HepG2 (cell line): ENCODE measurements around the gene NCOA4. TPM values are rescaled to one million over a fixed set of nuclear protein-coding genes. Genes with fewer than 3 reads are reported as not detected.

Source experiments
- FOXO1 ChIP-seq: sonication (generic); formaldehyde crosslinking; IDR thresholded peaks from 2 replicates; pipeline ENCODE4 v1.4.0; 2020; ENCODE audit warnings: missing genetic modification reagents
- HBP1 ChIP-seq: IDR thresholded peaks from 2 replicates; pipeline ENCODE4 v1.6.1; 2016; ENCODE audit warnings: low read depth, control low read depth
- HNF1A ChIP-seq, 2 experiments: sonication (generic) in 1 of 2; formaldehyde crosslinking in 1 of 2; IDR thresholded peaks; 2 replicates each; pipeline versions ENCODE4 v1.4.0 to v1.6.1; 2016 to 2020; ENCODE audit warnings: borderline replicate concordance in 1 of 2, low read depth in 1 of 2, mild to moderate bottlenecking in 1 of 2, missing genetic modification reagents in 1 of 2
- IKZF5 ChIP-seq: IDR thresholded peaks from 2 replicates; pipeline ENCODE4 v1.6.1; 2018; ENCODE audit warnings: missing genetic modification reagents, mild to moderate bottlenecking, missing compliant biosample characterization
- NR3C1 ChIP-seq: sonication (generic); formaldehyde crosslinking; IDR thresholded peaks from 2 replicates; pipeline ENCODE4 v1.4.0; 2020; ENCODE audit warnings: missing genetic modification reagents
- SALL1 ChIP-seq: sonication (generic); formaldehyde crosslinking; IDR thresholded peaks from 2 replicates; pipeline ENCODE4 v1.8.0; 2022; ENCODE audit warnings: mild to moderate bottlenecking, missing genetic modification reagents
- SRF ChIP-seq: IDR thresholded peaks from 2 replicates; pipeline ENCODE4 v1.6.1; 2011; ENCODE audit warnings: mild to moderate bottlenecking, low read depth, low read length, moderate library complexity
- TEAD3 ChIP-seq: optimal IDR thresholded peaks from 2 replicates; pipeline ENCODE3; 2016; ENCODE audit warnings: borderline replicate concordance
- TFDP2 ChIP-seq: sonication (generic); formaldehyde crosslinking; IDR thresholded peaks from 2 replicates; pipeline ENCODE4 v1.4.0; 2020; ENCODE audit warnings: missing genetic modification reagents
- THAP8 ChIP-seq: sonication (generic); formaldehyde crosslinking; IDR thresholded peaks from 2 replicates; pipeline ENCODE4 v1.5.1; 2020; ENCODE audit warnings: missing genetic modification reagents, mild to moderate bottlenecking, borderline replicate concordance
- THAP9 ChIP-seq: sonication (generic); formaldehyde crosslinking; IDR thresholded peaks from 2 replicates; pipeline ENCODE4; 2020; ENCODE audit warnings: missing genetic modification reagents, mild to moderate bottlenecking, borderline replicate concordance
- THRA ChIP-seq: sonication (generic); formaldehyde crosslinking; IDR thresholded peaks from 2 replicates; pipeline ENCODE4 v1.4.0; 2020; ENCODE audit warnings: missing genetic modification reagents, borderline replicate concordance
- ZBTB3 ChIP-seq: sonication (generic); formaldehyde crosslinking; IDR thresholded peaks from 2 replicates; pipeline ENCODE4 v1.4.0; 2020; ENCODE audit warnings: low read depth, mild to moderate bottlenecking, moderate library complexity, missing genetic modification reagents, borderline replicate concordance
- ZNF333 ChIP-seq: sonication (generic); formaldehyde crosslinking; IDR thresholded peaks from 2 replicates; pipeline ENCODE4 v1.4.0; 2020; ENCODE audit warnings: mild to moderate bottlenecking, missing genetic modification reagents, borderline replicate concordance
- ZNF589 ChIP-seq: sonication (generic); formaldehyde crosslinking; conservative IDR thresholded peaks from 2 replicates; pipeline ENCODE4 v1.8.0; 2022; ENCODE audit warnings: mild to moderate bottlenecking, moderate library complexity, missing genetic modification reagents
- polyA plus RNA-seq, 8 experiments: library from polyadenylated mRNA; depleted of rRNA in 3 of 8; stranded (reverse) in 7 of 8; unstranded in 1 of 8; fragments of >200 nt; fragmentation: Illumina TruSeq in 4 of 8; extraction: Trizol in 4 of 8; gene quantifications; 2 replicates each; pipeline versions ENCODE4 v1.2.1 to v1.2.3, GENCODE V29; 2011 to 2016; ENCODE audit warnings: low read depth in 4 of 8, missing spikeins in 1 of 8, mixed read lengths in 1 of 8; ENCODE audit not compliant: insufficient read depth in 1 of 8
- total RNA-seq, 5 experiments: library from RNA; depleted of rRNA; stranded (reverse); fragments of >200 nt; fragmentation: Illumina TruSeq; extraction: Trizol; gene quantifications; 2 replicates each; pipeline ENCODE4 v1.2.3, GENCODE V29; 2016; ENCODE audit warnings: low read depth in 1 of 5

The NCOA4 gene
- total and polyA plus RNA-seq, 2 of the 13 experiments (the other 11 are each of a cell fraction or from before 2014, with no cell fraction given), result 306 to 400 TPM

GRCh38 chr10:46048152-46048551 lies 17.7 kb upstream of the NCOA4 start (continued):
- TF ChIP-seq IKZF5 (CRISPR knock-in tag) (no peak), NR3C1 (CRISPR knock-in tag) (no peak), TEAD3 (peak; percentile 41), SRF (no peak), HNF1A (IDR thresholded peaks at IDR 0.05; ENCODE audit: low read depth) (no peak), HNF1A (CRISPR knock-in tag; IDR thresholded peaks at IDR 0.05; ENCODE audit: borderline replicate concordance) (no peak), SALL1 (CRISPR knock-in tag) (peak; percentile 48; the same call in 1 of the 2 replicates), THRA (CRISPR knock-in tag) (peak; percentile 94; the same call in 1 of the 2 replicates), THAP8 (CRISPR knock-in tag) (no peak), ZNF333 (no peak), ZNF589 (CRISPR knock-in tag) (no peak), HBP1 (CRISPR knock-in tag) (no peak), TFDP2 (CRISPR knock-in tag) (no peak), FOXO1 (CRISPR knock-in tag) (no peak; the same call in 1 of the 2 replicates), ZBTB3 (CRISPR knock-in tag) (no peak), THAP9 (CRISPR knock-in tag) (no peak)
